Activated naive CD4-positive, alpha-beta T cell treated with anti-CD3 and anti-CD28 coated beads, Interleukin-2, amount 10 ng/mL, durations not matched to agents 7 days and 5 days (primary cell): ENCODE data around the gene ANO2.

Experiments
- CTCF ChIA-PET: fragments of 350-600 bp; sonication (Branson Sonifier 250); formaldehyde crosslinking; loops from one replicate; lab custom pipeline; 2021; ENCODE audit warnings: antibody characterized with exemption; lab: Charles Lee
- DNase-seq: peaks from one replicate; pipeline ENCODE4 v3.0.0-alpha.2; 2020
- H3K27ac Mint-ChIP-seq: one replicate; pipeline ENCODE4 v1.8.0; 2021; ENCODE audit warnings: mild to moderate bottlenecking, moderate library complexity, mixed read lengths
- H3K27me3 Mint-ChIP-seq: one replicate; pipeline ENCODE4 v1.8.0; 2021; ENCODE audit warnings: mild to moderate bottlenecking, mixed read lengths
- H3K36me3 Mint-ChIP-seq: one replicate; pipeline ENCODE4 v1.8.0; 2021; ENCODE audit warnings: mixed read lengths
- H3K4me1 Mint-ChIP-seq: one replicate; pipeline ENCODE4 v1.8.0; 2021; ENCODE audit warnings: mixed read lengths
- H3K4me3 Mint-ChIP-seq: one replicate; pipeline ENCODE4 v1.8.0; 2021; ENCODE audit warnings: mild to moderate bottlenecking, moderate library complexity, mixed read lengths
- H3K9me3 Mint-ChIP-seq: one replicate; pipeline ENCODE4 v1.8.0; 2021; ENCODE audit warnings: mixed read lengths

Gene ANO2

DNA sequence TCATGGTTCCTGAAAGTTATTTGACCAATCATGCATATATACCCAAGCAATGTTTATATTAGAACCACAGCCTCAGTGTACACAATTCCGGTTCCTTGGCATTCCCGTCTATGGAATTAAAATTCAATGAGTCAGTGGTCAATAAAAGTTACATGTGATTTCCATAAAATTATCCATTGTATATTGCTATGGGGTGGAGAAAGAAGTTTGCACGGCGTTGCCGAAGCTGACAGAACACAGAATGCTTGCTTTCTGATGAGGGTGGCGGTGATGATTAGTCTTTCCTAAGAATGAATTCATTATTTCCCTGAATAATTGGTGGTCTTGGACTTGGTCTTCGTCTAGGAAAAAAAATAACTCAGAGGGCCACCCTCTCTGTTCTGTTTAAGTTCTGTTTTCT is 214.1 kb downstream of the ANO2 start:
- DNase-seq = no peak
- Mint-ChIP-seq H3K4me3 (no peak overlapping the region), H3K9me3 (no peaks in the 10 kb centered on the region), H3K27ac (no peak overlapping the region), H3K27me3 (no peaks in the 10 kb centered on the region), H3K4me1 (no peaks in the 10 kb centered on the region), H3K36me3 (no peaks in the 10 kb centered on the region)
- CTCF ChIA-PET = interaction anchor here (1.1 kb wide), 1 partner anchor 14 kb away, joined by 3 read pairs; no protein-coding TSS in a partner anchor

DNA sequence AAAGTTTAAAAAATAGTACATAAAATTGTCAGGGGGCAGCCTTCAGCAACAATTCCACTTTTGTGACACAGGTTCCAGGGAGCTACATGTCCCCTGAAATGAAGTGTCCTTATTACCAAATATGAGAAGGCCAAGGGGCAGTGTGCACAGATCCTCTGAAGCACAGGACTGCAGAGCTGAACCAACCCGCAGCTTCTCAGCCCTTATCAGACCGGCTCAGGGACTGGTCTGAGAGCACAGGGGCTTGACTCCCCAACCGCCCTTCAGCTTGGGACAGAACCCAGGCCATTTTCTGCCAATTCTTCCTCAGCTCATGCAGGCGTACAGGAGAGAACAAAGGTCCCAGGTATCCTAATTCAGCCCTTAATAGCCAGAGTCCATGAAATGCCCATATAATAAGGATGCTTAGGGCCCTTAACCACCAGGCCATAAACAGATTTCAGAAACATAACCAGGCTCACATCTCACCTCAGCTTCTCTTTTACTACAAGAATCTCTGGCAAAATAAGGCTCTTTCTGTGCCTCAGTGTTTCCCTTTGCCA is 221.3 kb downstream of the ANO2 start:
- no peak for DNase-seq
- Mint-ChIP-seq H3K36me3 (no peaks in the 10 kb centered on the region), H3K4me1 (no peaks in the 10 kb centered on the region), H3K9me3 (no peaks in the 10 kb centered on the region), H3K27me3 (peaks cover 12% of the 10 kb centered on the region), H3K4me3 (no peak overlapping the region), H3K27ac (no peak overlapping the region)
- CTCF ChIA-PET = interaction anchor here (1.2 kb wide), 1 partner anchor 22 kb away, joined by 4 read pairs; no protein-coding TSS in a partner anchor

DNA sequence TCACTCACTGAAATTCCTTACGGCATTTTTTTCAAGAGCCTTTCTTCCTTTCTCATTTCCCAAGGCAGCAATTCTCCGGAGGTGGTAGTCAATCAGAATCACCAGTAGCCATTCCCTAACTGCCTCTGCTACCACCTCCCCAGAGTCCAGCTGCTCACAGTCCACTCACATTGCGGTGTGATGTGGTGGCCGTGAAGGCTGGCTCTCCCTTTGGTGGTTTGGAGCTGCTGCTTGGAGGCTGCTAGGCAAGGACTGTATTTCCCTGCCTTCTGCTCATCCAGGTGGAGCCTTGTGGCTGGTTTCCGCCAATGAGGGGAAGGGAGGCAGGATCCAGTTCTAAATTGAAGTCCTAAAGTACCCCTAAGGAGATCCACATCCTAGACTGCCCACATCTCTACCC is 222.0 kb downstream of the ANO2 start:
- H3K9me3 Mint-ChIP-seq = no peaks in the 10 kb centered on the region
- no peaks in the 10 kb centered on the region for H3K4me1 Mint-ChIP-seq
- CTCF ChIA-PET = interaction anchor here (1.2 kb wide), 1 partner anchor 22 kb away, joined by 4 read pairs; no protein-coding TSS in a partner anchor
- H3K27ac Mint-ChIP-seq = no peak overlapping the region
- no peak for DNase-seq
- peaks cover 16% of the 10 kb centered on the region for H3K27me3 Mint-ChIP-seq
- no peak overlapping the region for H3K4me3 Mint-ChIP-seq
- H3K36me3 Mint-ChIP-seq = no peaks in the 10 kb centered on the region

DNA sequence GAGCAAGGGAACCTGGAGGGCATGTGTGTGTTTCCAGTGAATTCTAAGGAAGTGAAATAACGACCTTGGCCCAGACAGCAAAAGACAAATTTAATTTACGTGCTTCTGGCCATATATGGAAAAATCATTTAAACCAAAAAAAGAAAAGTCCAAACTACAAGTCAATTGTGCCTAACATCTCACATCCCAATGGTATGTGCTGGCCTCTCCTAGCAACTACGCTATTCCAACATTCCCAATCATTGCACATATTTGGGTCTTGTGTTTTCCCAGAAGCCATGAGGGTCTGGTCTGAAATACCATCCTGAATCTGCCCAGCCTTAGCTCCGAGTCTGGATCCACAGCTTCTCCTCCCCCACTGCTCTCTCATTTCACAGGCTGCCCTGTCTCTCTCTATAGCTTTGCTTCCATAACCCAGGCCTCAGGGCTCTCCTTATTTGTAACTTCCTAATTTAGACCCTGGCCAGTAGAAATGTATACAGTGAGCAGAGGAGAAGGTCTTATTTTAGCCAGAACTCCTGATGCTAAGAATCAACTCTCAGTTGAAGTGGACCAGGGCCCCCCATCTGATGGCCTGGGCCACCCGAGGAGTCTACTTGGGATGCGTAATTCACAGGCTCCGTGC is 224.6 kb downstream of the ANO2 start:
- Mint-ChIP-seq H3K4me1 (no peaks in the 10 kb centered on the region), H3K36me3 (no peaks in the 10 kb centered on the region), H3K27ac (no peak overlapping the region), H3K9me3 (no peaks in the 10 kb centered on the region), H3K4me3 (no peak overlapping the region), H3K27me3 (peaks cover 23% of the 10 kb centered on the region)
- DNase-seq = no peak
- CTCF ChIA-PET = interaction anchor here (0.6 kb wide), 1 partner anchor 587 kb away, joined by 3 read pairs; no protein-coding TSS in a partner anchor

DNA sequence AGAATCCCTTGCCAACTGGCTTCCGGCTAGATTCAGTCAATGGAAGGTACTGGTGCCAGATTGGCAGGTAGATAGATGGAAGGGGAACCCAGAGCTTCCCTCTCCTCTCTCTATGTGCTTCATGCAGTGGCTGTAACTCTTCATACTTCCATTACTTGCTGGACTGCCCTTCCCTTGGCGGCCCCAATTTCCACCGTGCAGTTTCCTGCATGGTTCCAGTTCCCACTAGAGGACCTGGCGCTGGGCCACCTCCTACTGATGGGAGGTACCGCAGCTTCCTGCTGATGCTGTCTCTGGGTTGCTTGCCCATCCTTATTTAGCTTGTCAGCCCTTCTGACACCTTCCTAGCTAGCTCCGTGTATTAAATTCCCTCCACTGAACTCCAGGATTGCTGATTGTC is 226.4 kb downstream of the ANO2 start:
- H3K9me3 Mint-ChIP-seq = no peaks in the 10 kb centered on the region
- no peaks in the 10 kb centered on the region for H3K36me3 Mint-ChIP-seq
- H3K27ac Mint-ChIP-seq = no peak overlapping the region
- no peak for DNase-seq
- no peak overlapping the region for H3K4me3 Mint-ChIP-seq
- CTCF ChIA-PET = no interaction called here
- peaks cover 23% of the 10 kb centered on the region for H3K27me3 Mint-ChIP-seq
- H3K4me1 Mint-ChIP-seq = no peaks in the 10 kb centered on the region

DNA sequence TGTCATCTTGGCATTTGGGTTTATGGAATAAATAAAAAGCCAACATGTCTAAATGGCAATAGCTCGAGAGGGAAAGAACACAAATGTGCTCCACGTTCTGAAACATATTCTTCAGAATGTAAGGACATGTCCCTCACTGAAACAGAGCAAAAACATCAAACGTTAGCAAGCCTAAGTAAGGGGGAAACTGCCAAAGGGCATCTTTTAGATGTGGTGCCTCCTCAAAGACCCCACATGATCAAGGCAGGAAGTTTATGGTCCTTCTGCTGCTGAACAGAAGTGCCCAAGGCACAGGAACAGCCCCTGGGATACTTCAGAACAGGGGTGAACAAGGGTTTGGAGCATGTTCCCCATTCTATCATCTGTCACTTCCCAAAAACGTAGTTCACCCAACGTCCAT is 227.0 kb downstream of the ANO2 start:
- Mint-ChIP-seq H3K4me1 (no peaks in the 10 kb centered on the region), H3K27ac (no peak overlapping the region), H3K36me3 (no peaks in the 10 kb centered on the region), H3K9me3 (no peaks in the 10 kb centered on the region), H3K4me3 (no peak overlapping the region), H3K27me3 (peaks cover 20% of the 10 kb centered on the region)
- CTCF ChIA-PET = no interaction called here
- no peak for DNase-seq

DNA sequence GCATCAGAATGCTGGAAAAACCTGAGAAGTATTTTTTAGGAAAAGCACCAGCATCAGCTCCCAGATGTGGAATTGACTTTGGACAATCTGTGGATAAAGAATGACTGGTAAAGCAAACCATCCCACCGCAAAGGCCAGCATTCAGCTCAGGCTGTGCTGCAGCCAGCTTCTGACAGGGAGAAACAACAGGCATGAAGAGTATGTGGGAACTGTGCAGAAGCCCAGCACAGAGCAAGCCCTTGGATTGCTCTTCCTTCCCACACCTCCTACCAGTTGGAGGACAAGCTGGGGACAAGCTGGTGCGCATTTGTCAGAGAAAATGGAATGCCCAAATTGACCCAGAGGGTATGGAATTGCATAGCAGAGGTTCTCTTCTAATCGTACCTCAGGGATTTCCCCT is 228.1 kb downstream of the ANO2 start:
- Mint-ChIP-seq H3K9me3 (no peaks in the 10 kb centered on the region), H3K4me3 (no peak overlapping the region), H3K27me3 (peaks cover 23% of the 10 kb centered on the region), H3K36me3 (no peaks in the 10 kb centered on the region), H3K27ac (no peak overlapping the region), H3K4me1 (no peaks in the 10 kb centered on the region)
- DNase-seq = no peak
- CTCF ChIA-PET = no interaction called here

DNA sequence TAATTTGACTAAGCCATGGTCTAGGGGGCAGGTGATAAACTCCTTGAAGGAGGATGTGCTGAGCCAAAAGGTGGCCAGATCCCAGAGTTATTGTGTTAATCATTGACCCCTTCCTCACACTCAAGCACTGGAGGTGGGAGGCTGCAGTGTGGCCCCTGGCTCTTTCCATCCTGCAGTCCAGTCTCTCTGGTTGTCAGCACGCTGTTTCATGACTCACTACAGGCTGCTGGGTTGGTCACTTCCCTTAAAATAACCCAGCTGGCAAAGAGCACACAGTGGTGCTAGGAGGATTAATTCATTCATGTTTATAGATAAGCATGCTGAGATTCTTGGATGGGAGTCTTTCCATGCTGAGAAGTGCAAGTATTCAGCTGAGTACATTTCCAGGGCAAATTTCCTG is 228.9 kb downstream of the ANO2 start:
- CTCF ChIA-PET = no interaction called here
- peaks cover 23% of the 10 kb centered on the region for H3K27me3 Mint-ChIP-seq
- no peak overlapping the region for H3K27ac Mint-ChIP-seq
- no peaks in the 10 kb centered on the region for H3K36me3 Mint-ChIP-seq
- H3K9me3 Mint-ChIP-seq = no peaks in the 10 kb centered on the region
- no peak for DNase-seq
- no peak overlapping the region for H3K4me3 Mint-ChIP-seq
- no peaks in the 10 kb centered on the region for H3K4me1 Mint-ChIP-seq

DNA sequence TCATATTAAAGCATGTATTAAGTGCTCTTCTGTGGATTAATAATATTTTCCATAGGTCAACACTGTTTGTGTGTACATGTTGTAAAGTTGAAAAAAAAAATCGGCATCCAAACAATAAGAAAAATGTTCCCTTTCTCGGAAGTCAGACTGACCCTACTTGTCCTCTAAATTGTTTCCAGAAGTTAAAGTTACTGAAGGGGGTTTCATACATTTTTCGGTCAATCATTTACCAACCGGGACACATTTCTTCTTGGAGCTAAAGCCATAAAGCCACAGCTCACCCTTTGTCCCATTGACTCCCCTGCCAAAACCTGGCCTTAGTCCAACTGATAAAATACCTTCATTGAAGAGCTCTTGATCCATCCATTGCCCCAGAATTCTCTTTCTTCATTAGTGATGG is 230.0 kb downstream of the ANO2 start:
- H3K36me3 Mint-ChIP-seq = no peaks in the 10 kb centered on the region

DNA sequence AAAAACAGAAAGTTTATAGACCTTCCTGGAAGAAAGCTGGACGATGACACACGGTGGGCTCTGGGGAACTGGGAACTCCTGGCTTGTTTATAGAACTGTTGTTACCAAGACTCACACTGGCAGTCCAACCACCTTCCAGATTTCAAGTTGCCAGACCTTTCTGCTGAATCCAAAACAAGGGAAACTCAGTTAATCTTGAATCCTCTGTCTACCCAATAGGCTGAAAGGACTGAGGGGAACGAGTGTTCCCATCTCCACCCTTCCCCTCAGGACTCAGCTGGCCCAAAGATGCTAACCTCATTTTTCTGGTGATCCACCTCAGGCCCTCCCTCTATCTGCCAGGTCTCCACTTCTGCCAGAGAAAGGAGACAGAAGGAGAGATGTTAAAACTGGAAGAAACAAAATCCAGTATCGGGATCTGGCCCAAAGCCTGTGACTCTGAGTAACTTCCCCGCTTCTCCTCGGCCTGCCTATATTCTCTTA is 231.4 kb downstream of the ANO2 start:
- DNase-seq = no peak
- Mint-ChIP-seq H3K27me3 (peaks cover 16% of the 10 kb centered on the region), H3K4me1 (peaks cover 3% of the 10 kb centered on the region), H3K27ac (no peak overlapping the region), H3K4me3 (no peak overlapping the region), H3K36me3 (no peaks in the 10 kb centered on the region), H3K9me3 (no peaks in the 10 kb centered on the region)
- CTCF ChIA-PET = no interaction called here

More for the DNA sequence above, 230.0 kb downstream of the ANO2 start:
- Mint-ChIP-seq H3K27ac (no peak overlapping the region), H3K4me3 (no peak overlapping the region), H3K27me3 (peaks cover 23% of the 10 kb centered on the region), H3K9me3 (no peaks in the 10 kb centered on the region), H3K4me1 (no peaks in the 10 kb centered on the region)
- CTCF ChIA-PET = no interaction called here
- no peak for DNase-seq

DNA sequence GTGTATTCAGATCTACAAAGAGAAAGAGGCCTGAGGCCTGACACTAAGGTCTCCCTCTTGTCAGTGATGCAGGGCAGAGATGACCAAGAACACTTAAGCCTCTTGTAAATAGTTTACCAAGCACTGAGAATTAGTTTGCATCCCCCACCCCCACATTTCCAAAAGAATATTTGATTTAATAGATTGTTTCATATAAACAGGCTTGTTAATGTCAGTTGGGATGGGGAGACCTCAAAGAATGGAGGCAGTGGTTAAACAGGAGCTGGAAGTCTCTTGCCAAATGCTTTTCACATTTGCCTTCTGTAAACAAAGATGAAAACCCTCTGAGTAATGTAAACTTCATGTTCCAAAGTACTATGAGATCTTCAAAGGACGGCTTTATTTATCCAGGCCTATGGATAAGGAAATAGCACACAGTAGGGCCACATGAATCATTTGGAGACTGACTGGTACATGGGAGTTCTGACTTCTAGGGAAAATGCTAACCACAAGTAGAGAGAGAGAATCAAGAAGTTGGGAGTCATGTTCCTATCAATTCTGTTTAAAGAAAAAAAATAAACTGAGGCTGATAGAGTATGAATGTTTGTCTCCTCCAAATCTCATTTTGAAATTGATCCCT is 234.7 kb downstream of the ANO2 start:
- Mint-ChIP-seq H3K9me3 (no peaks in the 10 kb centered on the region), H3K4me1 (peaks cover 3% of the 10 kb centered on the region), H3K36me3 (no peaks in the 10 kb centered on the region), H3K27ac (no peak overlapping the region), H3K4me3 (no peak overlapping the region), H3K27me3 (peaks cover 6% of the 10 kb centered on the region)
- CTCF ChIA-PET = no interaction called here
- DNase-seq = no peak

DNA sequence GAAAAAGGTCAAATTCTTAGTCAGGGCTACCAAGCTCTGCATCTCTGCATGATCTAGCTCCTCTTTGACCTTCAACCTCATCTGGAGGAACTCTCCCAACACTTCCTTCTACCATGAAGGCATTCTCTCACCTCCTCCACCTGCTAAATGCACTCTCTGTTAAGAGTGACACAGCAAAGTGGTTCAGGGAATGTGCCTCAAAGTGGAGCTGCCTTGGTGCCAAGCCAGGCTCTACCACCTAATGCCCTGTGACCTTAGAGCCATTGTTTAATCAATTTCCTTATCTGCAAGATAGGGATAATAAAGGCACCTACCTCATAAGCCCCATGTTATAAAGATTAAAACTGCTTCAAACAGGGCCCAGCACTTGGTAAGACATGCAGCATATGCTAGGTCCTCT is 236.7 kb downstream of the ANO2 start:
- Mint-ChIP-seq H3K27me3 (peaks cover 10% of the 10 kb centered on the region), H3K4me1 (peaks cover 3% of the 10 kb centered on the region), H3K9me3 (no peaks in the 10 kb centered on the region), H3K27ac (no peak overlapping the region), H3K4me3 (no peak overlapping the region), H3K36me3 (no peaks in the 10 kb centered on the region)
- DNase-seq = no peak
- CTCF ChIA-PET = no interaction called here

DNA sequence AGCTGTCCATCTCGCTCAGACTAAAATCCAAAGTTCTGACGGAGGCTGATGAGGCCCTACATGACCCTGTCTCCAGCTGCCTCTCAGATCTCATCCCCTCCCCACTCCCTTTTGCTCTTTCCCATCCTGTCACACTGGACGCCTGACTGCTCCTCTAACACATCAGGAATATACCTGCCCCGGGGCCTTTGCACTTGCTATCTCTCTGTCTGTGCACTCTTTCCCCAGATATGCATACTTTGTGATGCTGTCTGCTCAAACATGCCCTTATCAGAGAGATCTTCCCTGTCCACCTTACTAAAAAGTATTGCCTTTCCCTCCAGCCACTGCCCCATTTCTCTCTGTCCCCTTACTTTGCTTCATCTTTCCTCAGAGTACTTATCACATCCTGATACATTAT is 238.8 kb downstream of the ANO2 start:
- CTCF ChIA-PET = no interaction called here
- no peaks in the 10 kb centered on the region for H3K9me3 Mint-ChIP-seq

DNA sequence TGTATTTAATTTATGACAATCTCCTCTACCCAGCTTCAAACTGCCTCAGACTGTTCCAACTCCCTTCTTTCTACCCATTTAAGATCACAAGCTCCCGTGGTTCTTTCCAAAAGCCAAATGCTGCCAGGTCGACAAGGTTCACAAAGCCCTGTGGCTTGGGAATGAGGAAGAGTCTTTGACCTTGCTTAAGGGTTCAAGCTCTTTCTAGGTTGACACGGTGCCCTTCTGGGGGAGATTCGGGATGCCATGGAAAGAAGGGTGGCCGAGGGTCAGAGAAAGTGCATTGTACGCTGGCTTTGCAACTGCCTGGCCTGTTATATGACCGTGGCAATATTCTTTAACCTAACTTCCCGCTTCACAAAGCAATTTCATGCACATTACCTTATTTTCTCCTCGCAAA is 239.3 kb downstream of the ANO2 start:
- Mint-ChIP-seq H3K9me3 (no peaks in the 10 kb centered on the region), H3K4me3 (no peak overlapping the region), H3K36me3 (no peaks in the 10 kb centered on the region), H3K4me1 (peaks cover 3% of the 10 kb centered on the region), H3K27me3 (peaks cover 6% of the 10 kb centered on the region), H3K27ac (no peak overlapping the region)
- CTCF ChIA-PET = no interaction called here
- no peak for DNase-seq

More for the DNA sequence above, 238.8 kb downstream of the ANO2 start:
- Mint-ChIP-seq H3K4me3 (no peak overlapping the region), H3K27ac (no peak overlapping the region), H3K27me3 (peaks cover 4% of the 10 kb centered on the region), H3K4me1 (peaks cover 3% of the 10 kb centered on the region), H3K36me3 (no peaks in the 10 kb centered on the region)
- no peak for DNase-seq
